HepG2 (cell line): Measurements from ENCODE around the gene RAMAC. TPM values are rescaled to one million over a fixed set of nuclear protein-coding genes. Genes with fewer than 3 reads are reported as not detected.

Experiments
- CENPBD1 ChIP-seq: sonication (generic); formaldehyde crosslinking; IDR thresholded peaks from 2 replicates; pipeline ENCODE4 v1.8.0; 2022; ENCODE audit warnings: missing genetic modification reagents, low read depth, mild to moderate bottlenecking, borderline replicate concordance
- CREBL2 ChIP-seq: sonication (generic); formaldehyde crosslinking; IDR thresholded peaks from 2 replicates; pipeline ENCODE4 v1.8.1; 2023; ENCODE audit warnings: missing genetic modification reagents, mild to moderate bottlenecking, borderline replicate concordance
- FOXM1 ChIP-seq: sonication (generic); formaldehyde crosslinking; IDR thresholded peaks from 2 replicates; pipeline ENCODE4 v1.5.0; 2020; ENCODE audit warnings: missing genetic modification reagents
- LBX2 ChIP-seq: sonication (generic); formaldehyde crosslinking; IDR thresholded peaks from 2 replicates; pipeline ENCODE4 v1.5.0; 2020; ENCODE audit warnings: missing genetic modification reagents, mild to moderate bottlenecking, borderline replicate concordance
- NFKBIZ ChIP-seq: IDR thresholded peaks from 2 replicates; pipeline ENCODE4 v1.6.1; 2018; ENCODE audit warnings: missing genetic modification reagents, missing compliant biosample characterization
- NFRKB ChIP-seq: fragments of 450-650 bp; IDR thresholded peaks from 2 replicates; pipeline ENCODE4 v1.6.1; 2017
- SMC3 ChIP-seq: IDR thresholded peaks from 2 replicates; pipeline ENCODE4 v1.6.1; 2011; ENCODE audit warnings: low read length, improper control_type of control experiment
- SRSF9 ChIP-seq: fragments of 200-400 bp; formaldehyde crosslinking; IDR thresholded peaks from 2 replicates; pipeline ENCODE4 v1.6.1; 2018; ENCODE audit warnings: borderline replicate concordance, mild to moderate bottlenecking, low read depth, low read length; ENCODE audit not compliant: insufficient read depth, poor library complexity, severe bottlenecking
- SRY ChIP-seq: sonication (generic); formaldehyde crosslinking; IDR thresholded peaks from 2 replicates; pipeline ENCODE4 v1.8.0; 2022; ENCODE audit warnings: mild to moderate bottlenecking, missing genetic modification reagents
- TFE3 ChIP-seq: IDR thresholded peaks from 2 replicates; pipeline ENCODE4 v1.6.1; 2016
- ZFP41 ChIP-seq: sonication (generic); formaldehyde crosslinking; IDR thresholded peaks from 2 replicates; pipeline ENCODE4 v1.4.0; 2020; ENCODE audit warnings: mild to moderate bottlenecking, missing genetic modification reagents, borderline replicate concordance
- ZFP90 ChIP-seq: sonication (generic); formaldehyde crosslinking; IDR thresholded peaks from 2 replicates; pipeline ENCODE4 v1.8.0; 2022; ENCODE audit warnings: missing genetic modification reagents, mild to moderate bottlenecking, inconsistent platforms, borderline replicate concordance
- ZNF136 ChIP-seq: sonication (generic); formaldehyde crosslinking; IDR thresholded peaks from 2 replicates; pipeline ENCODE4 v1.8.1; 2022; ENCODE audit warnings: low read depth, mild to moderate bottlenecking, moderate library complexity, missing genetic modification reagents
- ZNF281 ChIP-seq: sonication (generic); formaldehyde crosslinking; IDR thresholded peaks from 2 replicates; pipeline ENCODE4 v1.4.0; 2020; ENCODE audit warnings: missing genetic modification reagents, borderline replicate concordance
- ZNF484 ChIP-seq: sonication (generic); formaldehyde crosslinking; IDR thresholded peaks from 2 replicates; pipeline ENCODE4 v1.5.1; 2020; ENCODE audit warnings: mild to moderate bottlenecking, low read depth, missing genetic modification reagents, borderline replicate concordance
- ZNF513 ChIP-seq: sonication (generic); formaldehyde crosslinking; conservative IDR thresholded peaks from 2 replicates; pipeline ENCODE4 v1.5.0; 2020; ENCODE audit warnings: missing genetic modification reagents
- ZNF550 ChIP-seq: sonication (generic); formaldehyde crosslinking; IDR thresholded peaks from 2 replicates; pipeline ENCODE4 v1.4.0; 2020; ENCODE audit warnings: mild to moderate bottlenecking, missing genetic modification reagents, borderline replicate concordance
- ZNF589 ChIP-seq: sonication (generic); formaldehyde crosslinking; conservative IDR thresholded peaks from 2 replicates; pipeline ENCODE4 v1.8.0; 2022; ENCODE audit warnings: mild to moderate bottlenecking, moderate library complexity, missing genetic modification reagents
- ZNF605 ChIP-seq: sonication (generic); formaldehyde crosslinking; IDR thresholded peaks from 2 replicates; pipeline ENCODE4 v1.8.0; 2022; ENCODE audit warnings: mild to moderate bottlenecking, missing genetic modification reagents
- ZNF615 ChIP-seq: sonication (generic); formaldehyde crosslinking; IDR thresholded peaks from 2 replicates; pipeline ENCODE4 v1.5.0; 2020; ENCODE audit warnings: mild to moderate bottlenecking, missing genetic modification reagents, borderline replicate concordance
- ZNF629 ChIP-seq: sonication (generic); formaldehyde crosslinking; conservative IDR thresholded peaks from 2 replicates; pipeline ENCODE4 v1.5.0; 2020; ENCODE audit warnings: missing genetic modification reagents
- ZSCAN31 ChIP-seq: sonication (generic); formaldehyde crosslinking; IDR thresholded peaks from 2 replicates; pipeline ENCODE4 v1.5.0; 2020; ENCODE audit warnings: low read depth, mild to moderate bottlenecking, missing genetic modification reagents
- polyA plus RNA-seq, 8 experiments: library from polyadenylated mRNA; depleted of rRNA in 3 of 8; stranded (reverse) in 7 of 8; unstranded in 1 of 8; fragments of >200 nt; fragmentation: Illumina TruSeq in 4 of 8; extraction: Trizol in 4 of 8; gene quantifications; 2 replicates each; pipeline versions ENCODE4 v1.2.1 to v1.2.3, GENCODE V29; 2011 to 2016; ENCODE audit warnings: low read depth in 4 of 8, missing spikeins in 1 of 8, mixed read lengths in 1 of 8; ENCODE audit not compliant: insufficient read depth in 1 of 8
- total RNA-seq, 5 experiments: library from RNA; depleted of rRNA; stranded (reverse); fragments of >200 nt; fragmentation: Illumina TruSeq; extraction: Trizol; gene quantifications; 2 replicates each; pipeline ENCODE4 v1.2.3, GENCODE V29; 2016; ENCODE audit warnings: low read depth in 1 of 5

The RAMAC gene
- total and polyA plus RNA-seq, 2 of the 13 experiments (the other 11 are each of a cell fraction or from before 2014, with no cell fraction given): 22.2 to 45.9 TPM

DNA sequence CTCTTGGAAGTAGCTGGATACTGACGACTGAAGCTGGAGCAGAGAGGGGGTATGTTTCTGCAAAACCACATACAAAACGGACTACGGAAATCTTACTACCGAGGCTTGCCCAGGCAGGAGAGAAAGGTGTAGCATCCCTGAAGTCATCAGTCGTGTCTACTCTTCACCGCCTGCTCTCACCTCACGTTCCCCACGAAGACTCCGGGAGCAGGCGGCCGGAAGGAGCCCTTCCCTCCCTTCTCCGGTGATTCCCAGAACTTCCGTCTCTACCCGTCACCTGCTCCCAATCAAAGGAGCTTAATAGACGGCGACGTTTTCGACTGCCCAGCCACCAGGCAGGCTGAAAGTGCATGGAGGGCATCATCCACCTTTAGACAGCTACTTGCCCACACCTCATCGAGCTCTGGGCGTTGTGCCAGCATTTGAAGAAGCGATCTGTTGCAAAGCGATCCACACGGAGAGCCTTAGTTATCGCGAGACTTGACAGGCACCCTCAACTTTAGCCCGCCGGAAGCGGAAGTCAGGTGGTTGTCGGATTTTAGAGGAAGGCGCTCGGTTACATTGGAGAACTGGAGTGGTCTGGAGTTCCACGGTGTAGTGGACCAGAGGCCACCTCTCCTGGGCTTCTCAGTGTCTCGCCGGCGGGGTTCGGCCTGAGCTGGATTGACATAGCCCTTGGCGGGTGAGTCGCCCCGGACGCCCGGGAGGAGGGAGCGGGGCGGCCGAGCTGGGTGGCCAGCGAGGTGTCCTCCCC lies at the start of gene RAMAC (continued):
- TF ChIP-seq ZNF281 (peak; percentile 12; the same call in 1 of the 2 replicates), ZNF589 (CRISPR knock-in tag) (peak; percentile 82; the same call in 1 of the 2 replicates), CENPBD1 (CRISPR knock-in tag) (no peak), FOXM1 (CRISPR knock-in tag) (no peak), LBX2 (CRISPR knock-in tag) (peak; percentile 93; the same call in 1 of the 2 replicates), CREBL2 (no peak), TFE3 (CRISPR knock-in tag) (peak; percentile 55), SMC3 (no peak), ZFP90 (CRISPR knock-in tag) (no peak; the same call in 1 of the 2 replicates), SRY (CRISPR knock-in tag) (peak; percentile 95), ZNF629 (CRISPR knock-in tag) (no peak), ZNF550 (CRISPR knock-in tag) (0 out of 2 replicates have a peak, but pooled peaks have one; percentile 41), ZSCAN31 (CRISPR knock-in tag) (peak; percentile 27; the same call in 1 of the 2 replicates), ZNF615 (CRISPR knock-in tag) (no peak), ZNF136 (no peak), ZFP41 (peak; percentile 88; the same call in 1 of the 2 replicates), ZNF605 (CRISPR knock-in tag) (peak; percentile 72), SRSF9 (no peak), NFRKB (no peak), ZNF484 (CRISPR knock-in tag) (no peak), NFKBIZ (CRISPR knock-in tag) (peak; percentile 79), ZNF513 (CRISPR knock-in tag) (no peak)
